GM19328 (cell line): ENCODE data around the gene WSCD2.

ENCODE experiments used
- ATAC-seq: cut with Tn5 transposase; IDR thresholded peaks from one replicate; pipeline ENCODE4 v1.9.1; 2021; ENCODE audit warnings: mild to moderate bottlenecking, moderate library complexity; ENCODE audit not compliant: unreplicated experiment

WSCD2 gene

DNA sequence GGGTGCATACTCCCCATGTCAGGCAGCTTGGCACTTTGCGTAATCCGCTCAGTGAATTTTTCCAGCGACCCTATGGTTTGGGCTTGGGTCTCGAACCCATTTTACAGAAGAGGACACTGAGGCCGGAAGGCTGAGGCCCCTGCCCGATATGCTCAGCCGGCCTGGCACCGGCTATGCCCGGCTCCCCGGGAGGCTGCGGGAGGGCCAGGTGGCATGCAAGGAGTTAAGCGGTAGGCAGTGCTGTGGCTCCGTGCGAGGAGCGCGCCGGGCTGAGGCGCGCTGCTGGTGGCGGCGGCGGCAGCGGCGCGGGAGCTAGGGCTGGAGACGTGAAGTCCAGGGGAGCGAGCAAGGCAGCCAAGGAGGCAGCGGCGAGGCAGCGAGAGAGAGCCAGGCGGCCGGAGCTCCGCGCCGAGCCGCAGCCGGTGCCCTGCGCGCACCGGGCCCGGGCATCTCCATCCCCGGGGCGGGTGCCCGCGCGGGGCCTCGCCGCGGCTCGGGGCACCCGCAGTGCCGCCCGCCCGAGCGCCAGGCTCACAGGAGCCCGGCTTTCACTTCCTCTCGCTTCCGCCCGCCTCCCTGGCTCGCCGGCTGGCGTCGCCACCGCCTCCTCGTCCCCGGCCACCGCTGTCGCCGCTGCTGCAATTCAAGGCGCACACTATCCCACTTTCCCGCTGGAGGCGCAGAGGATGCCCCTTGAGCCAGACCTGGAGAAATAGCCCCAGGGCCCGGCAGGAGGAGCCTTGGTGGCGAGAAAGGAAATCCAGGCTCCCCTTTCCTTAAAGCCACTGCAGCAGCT lies at the start of gene WSCD2:
WSCD2 (plus strand) TSS at position 272 of the 796 bp plus-strand sequence. CDS start 66,545 bp downstream, outside the sequence.
- ATAC-seq, result no peak

DNA sequence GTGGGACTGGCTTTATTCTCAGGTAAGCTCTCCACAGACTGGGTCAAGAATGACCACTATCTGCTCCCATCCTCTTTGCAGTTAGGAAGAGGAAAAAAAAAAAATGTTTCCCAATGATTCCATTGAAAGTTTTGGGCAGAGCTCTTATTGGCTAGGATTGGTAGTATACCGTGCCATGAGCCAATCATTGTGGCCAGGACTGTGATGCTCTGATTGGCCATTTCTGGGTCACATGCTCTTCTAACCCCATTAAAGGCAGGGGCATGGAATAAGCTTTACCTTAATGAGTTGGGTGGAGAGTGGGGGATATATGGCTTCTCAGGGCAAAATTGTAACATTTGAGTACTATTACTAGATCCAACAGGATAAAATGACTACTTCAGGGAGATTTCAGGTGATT lies 49.4 kb upstream of the WSCD2 start:
- no peak for ATAC-seq

DNA sequence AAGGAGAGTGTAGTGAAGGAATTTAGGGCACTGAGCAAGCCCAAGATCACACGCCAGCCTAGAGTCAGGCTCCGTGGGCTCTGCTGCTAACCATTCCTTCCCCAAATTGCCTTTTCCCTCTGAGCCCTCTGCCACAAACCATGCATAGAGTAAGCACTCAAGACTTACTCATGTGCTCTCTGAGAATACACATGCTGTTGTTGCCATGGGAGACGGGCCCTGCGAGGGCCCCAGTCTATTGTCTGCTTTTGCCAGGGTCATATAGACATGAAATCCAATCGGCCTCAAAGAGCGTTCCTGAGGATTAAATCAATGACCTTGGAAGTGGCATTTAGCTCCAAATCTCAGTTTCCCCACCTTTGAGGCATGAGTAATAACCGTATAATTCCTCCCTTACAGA lies 48.7 kb upstream of the WSCD2 start:
- no peak for ATAC-seq

DNA sequence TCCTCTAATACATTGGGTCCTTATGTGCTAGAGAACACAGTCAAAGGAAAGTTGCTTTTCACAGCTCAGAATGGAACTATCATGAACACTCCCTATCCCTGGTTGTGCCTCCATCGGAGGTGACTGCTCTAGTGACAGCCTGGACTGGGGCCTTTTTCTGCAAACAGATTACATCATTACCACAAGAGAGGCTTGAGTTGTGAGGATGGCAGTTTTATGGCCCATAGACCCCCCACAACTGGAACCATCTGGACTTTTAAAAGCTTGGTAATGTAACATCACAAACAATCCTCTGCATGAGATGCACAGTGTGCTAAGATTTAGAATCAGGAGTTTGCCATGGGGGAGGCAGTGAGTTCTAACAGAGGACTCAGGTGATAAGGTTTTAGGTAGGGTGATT lies 46.6 kb upstream of the WSCD2 start:
- ATAC-seq, result no peak

DNA sequence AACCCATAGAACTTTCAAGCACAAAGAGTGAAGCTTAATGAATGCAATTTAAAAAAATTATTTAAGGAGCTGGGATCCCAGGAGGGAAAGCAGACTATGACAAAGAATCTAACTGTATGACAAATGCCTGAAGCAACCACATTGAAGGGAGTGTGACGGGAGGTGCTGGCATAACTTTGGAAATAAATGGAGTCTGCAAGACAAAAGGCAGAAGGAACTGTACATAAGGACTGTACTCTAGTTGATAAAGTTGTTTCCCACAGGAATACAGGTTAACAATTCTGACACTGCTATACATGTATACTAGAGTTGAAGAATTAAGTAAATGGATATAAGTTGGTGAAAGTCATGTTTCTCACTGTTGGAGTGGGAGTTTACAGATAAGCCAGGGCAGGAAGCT lies 41.2 kb upstream of the WSCD2 start:
- no peak for ATAC-seq

DNA sequence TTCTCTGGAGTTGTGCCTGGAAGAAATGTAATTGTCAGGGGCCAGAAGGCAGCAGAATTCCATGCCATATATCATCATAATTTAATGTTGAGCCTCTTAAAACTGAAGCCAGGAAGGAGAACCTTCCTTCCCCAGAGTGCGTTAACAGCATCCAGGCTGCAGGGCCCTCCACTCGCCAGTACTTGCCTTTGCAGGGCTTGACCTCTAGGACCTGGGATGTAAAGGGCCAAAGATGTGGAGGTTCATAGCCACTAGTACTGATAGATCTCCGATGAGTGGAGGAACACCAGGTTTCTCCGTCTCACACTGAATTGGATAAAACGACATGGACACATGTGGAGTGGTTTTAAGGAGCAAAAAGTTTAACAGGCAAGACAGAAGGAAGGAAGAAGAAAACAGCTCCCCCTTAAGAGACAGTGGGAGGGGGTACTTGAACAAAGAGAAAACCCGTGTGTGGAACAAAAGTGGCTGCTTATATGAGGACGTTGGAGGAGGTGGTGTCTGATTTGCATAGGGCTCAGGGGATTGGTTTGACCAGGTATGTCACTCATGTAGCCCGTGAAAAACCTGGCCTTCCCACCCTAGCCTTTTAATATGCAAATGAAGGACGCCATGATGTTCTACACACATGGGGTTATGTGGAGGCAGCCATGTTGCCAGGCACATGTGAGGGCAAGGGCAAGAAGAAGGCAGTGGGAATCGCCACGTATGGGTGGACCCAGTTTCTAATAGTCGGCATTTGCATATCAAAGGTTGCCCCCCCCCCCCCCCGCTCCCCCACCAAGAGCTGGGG lies 38.8 kb upstream of the WSCD2 start:
- no peak for ATAC-seq

DNA sequence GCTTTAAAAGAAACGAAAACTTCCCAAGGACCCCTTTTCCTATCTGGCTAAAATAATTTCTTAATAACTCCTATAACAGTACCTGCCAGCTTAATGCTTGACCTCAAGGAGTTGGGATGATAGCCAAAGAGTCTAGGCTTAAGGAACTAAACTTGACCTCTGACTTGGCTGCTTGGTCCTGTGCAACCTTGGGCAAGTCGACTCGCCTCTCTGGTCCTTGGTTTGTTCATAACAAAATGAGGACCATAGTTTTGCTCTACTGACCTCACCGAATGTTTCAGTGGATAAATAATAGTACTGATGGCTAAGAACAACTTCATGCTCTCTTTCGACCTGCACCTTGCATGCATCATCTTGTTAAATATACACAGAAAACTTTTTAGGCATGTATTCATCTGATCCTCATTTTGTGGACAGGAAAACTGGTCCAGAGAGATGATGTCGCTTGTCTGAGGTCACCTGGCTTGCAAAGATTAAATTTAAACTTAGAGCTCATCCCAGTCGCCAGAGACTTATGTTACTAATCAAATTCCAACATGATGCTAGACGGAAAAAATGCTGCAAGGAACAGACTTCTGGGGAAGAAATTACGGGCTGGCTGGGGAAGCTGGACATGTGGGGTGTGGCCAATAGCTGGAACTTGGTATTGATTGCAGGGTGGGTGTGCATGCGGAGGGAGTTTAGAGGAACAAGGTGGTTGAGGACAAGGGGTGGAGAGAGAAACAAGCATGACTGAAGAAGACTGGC lies 38.0 kb upstream of the WSCD2 start:
- ATAC-seq, result no peak

DNA sequence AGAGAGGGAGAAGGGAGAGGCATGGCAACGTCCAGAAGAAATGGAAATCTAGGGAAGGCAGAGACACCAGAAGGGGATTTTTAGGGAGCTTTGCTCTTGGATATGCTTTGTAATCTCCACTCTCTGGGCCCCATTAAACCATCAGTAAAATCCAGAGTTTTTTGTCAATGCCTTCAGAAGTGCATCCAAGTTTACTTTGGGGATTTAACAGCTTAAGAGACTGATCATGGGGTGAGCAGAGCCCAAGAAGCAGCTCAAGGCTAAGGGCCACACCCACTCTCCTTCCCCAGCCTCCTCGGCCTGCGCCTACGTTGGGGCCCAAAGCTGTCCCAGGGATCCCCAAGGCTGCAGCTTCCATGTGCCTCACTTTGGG lies 37.4 kb upstream of the WSCD2 start:
- ATAC-seq, result no peak

DNA sequence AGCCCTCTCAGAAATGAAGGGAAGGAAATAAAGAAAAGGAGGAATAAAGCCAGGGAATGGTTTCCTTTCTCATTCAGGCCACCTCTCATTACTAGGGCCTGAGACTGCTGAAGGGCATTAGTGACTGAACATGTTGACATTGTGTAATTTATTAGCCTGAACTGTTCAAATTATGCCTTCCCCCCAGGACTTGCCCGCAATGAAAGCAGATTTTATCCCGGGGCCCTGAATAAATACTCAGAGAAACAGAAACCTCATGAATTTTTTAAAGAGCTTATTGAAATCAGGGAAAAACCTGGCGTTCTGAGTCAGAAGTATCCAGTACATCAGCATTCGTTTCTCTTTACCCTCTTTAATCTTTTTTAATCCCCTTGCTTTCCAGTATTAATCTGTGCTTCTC lies 35.9 kb upstream of the WSCD2 start:
- no peak for ATAC-seq

DNA sequence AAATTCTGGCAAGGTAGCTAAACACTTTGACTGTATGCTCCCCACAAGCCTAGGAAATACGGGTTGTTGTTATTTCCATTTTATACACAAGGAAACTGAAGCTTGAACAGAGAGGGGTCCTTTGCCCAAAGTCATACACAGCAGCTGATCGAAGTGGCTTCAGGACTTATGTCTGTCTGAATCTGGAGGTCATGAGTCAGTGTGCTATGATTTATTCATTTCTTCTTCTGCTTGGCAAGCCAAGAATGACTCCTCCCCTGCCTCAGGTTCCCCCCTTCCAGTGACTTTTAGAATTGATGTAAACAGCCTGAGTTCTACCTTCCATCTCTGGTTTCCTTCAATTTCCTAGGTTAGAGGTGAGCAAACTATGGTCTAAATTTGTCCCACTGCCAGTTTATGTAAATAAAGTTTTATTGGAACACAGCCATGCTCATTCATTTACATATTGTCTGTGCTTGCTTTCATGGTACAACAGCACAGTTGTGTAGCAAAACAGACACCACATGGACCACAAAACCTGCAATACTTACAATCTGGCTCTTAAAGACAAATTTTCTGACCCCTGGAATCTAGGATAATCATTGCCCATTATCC lies 34.9 kb upstream of the WSCD2 start:
- no peak for ATAC-seq

DNA sequence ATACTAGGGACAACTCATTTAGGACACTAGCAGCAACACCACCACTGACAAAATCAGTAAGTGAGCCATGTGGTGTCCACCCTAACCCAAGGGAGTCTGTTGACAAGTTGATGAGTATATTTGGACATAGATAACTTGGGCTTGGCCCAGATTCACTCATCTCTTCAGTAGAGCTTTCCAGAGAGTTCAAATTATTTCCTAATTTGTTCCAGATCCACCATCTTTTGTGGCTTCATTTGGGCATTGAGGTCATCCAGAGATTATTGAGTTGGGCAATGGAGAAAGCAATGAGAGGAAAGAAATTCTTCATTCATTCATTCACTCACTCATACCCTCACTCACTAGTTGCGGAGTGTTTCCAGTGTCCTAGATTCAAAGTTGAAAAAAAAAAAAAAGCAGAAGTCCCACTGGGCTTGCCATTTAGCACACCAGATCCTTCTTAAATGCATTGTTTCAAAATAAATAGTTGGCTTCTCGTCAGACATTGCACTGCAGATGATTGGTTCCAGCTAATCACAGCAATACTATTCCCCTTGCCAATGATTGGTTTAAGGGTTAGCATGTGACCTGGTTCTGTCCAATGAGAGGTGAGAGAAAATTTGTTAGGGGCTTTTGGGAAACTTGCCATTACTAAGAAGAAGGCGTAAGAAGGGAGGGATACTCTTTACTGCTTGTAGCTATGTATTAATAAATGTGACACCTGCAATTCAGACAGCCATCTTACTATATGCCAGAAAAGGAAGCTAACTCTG lies 31.8 kb upstream of the WSCD2 start:
- ATAC-seq, result no peak

DNA sequence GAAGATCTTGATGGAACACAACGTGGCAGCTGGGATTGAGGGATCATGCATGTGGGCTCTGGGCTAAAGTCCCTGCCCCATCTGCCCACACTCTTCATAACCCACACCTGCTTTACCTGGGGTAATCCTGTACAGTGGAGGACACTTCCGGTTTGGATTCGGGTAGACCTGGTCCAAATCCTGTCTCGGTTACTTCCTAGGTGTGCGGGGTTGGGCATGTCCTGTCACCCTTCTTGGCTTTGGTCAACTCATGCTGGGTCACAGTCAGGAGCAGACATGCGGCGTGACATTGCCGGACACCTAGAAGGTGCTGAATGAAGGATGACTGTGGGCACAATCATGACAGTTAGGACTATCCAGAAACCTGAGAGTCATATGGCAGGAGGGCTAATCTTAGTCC lies 30.7 kb upstream of the WSCD2 start:
- ATAC-seq, result no peak

DNA sequence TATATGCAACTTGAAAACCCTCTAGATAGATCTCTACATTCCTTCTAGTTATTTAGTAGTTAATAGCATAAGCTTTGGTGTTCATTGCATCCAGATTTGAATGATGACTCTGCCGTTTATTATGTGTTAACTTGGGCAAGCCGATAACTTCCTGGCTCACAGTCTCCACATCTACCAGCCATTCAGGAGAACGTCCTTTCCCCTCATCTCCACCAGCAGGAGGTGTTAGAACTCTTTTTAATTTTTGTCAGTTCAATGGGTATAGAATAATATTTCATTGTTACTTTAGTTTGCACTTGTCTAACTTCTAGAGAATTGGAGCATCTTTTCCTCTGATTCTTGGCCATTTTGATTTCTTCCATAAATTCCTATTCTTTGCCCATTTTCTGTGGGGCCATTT lies 30.0 kb upstream of the WSCD2 start:
- no peak for ATAC-seq

DNA sequence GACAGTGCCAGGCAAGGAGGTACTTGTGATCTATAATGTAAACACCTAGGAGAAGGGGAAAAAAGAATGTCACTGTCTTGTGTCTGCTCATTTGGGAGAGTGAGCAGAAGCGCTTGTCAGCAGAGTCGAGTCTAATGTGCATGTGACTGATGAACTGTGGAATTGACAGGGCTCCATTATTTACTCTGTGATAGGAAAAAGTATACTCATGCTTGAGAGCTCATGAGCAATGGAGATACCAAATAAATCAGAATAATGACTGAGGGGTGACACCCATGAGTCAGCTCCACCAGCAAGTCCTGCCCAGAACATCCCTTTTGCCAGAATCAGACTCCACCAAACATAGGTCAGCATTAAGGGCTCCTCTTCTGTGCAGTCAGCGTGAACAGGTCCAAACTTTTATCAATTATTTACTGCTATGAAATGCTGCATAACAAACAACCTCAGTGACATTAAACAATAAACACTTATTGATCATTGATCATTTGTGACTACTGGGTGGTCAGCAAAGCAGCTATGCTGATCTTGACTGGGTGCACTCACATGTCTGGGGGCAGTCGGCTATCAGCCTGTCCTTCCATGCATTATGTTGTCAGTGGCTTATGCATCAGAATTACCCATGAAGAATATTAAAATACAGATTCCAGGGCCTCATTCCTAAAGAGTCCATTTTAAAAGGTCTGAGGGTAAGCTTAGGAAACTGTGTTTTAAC lies 29.2 kb upstream of the WSCD2 start:
- no peak for ATAC-seq

DNA sequence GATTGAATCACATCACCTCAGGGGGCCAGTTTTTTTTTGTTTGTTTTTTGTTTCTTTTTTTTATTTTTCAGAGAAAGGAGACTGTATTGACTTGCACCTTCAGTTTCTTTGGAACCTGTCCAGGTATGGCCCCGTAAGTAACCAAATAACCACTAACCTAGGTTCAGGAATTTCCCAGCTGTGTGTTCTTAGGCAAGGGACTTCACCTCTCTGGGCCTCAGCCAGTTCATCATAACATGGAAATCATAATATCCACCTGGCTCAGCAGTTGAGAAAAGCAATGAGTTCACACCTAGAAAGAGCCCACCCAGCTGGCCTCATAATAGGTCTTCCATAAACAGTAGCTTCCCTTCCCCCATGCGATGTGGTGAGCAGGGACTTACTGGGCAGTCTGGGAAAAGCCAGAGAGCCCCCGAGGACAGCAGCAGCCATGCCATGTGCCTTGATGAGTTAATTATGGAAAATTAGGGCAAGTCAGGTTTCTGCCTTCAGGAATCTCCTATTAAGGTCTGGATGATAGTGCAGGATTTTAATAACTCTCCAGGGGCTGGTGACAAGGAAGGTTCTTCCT lies 27.4 kb upstream of the WSCD2 start:
- no peak for ATAC-seq

DNA sequence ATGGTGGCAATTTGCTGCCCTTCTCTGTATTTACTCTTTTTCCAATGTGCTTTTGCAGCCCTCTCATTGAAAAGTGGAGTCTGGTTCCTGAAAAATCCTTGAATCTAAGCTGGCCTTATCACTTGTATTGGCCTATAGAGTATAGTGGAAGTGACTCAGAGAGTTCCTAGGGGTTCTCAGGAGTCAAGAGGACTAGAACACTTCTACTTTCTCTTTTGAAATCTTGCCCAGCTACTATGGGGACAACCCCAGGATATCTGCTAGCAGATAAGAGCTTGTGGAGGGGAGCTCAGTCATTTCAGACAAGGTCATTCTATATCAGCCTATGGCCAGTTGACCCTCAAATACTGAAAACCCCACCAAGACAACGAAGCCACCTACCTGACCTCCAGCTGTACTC lies 26.7 kb upstream of the WSCD2 start:
- ATAC-seq, result no peak

DNA sequence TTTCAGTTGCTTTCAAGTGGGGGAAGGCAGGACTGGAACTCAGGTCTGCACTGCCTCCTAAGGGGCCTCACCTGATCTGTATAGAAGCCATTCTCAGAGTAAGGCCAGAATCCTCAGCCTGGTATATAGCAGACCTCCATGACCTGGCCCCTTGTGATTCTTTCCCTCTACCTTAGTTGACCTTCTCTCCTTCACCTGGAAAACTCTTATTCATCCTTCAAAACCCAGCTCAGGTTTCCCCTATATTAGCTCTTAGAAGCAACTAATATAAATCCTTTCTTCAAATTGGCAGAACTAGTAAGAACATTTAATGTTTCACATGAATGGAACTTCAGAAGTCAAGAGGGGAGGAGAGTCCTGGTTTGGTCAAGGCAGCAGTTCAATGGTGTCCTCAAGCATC lies 26.0 kb upstream of the WSCD2 start:
- no peak for ATAC-seq

DNA sequence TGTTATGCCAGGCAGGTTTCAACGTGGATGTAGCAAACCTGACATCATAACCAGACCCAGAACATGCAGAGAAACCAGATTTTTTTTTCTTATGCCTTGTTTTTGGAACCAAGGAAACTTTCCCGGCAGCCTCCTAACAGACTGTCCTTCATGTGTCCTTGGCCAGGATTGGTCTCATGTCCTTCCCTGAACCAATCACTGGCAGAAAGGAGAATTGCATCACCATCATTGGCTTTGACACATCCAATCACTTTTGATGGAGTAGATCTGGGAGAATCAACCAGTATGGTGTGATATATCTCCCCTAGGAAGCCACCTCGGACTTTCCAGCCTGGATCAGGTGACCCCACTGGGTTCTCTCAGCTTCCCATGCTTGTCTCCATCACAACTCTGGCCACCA lies 25.6 kb upstream of the WSCD2 start:
- ATAC-seq, result no peak

DNA sequence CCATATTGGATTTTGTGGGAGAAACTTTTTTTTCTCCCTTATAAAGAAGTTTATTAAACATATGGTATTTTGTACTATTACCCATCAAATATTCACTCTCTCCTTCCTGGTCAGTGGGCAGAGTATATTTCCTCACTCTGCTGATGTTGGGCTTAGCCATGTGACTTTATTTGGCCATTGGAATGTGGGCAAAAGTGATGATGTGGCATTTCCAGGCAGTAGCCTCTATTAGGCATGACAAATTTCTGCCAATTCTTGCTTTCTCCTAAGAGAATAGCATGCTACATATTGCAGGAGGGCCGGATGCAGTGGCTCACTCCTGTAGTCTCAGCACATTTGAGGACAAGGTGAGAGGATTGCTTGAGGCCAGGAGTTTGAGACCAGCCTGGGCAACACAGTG lies 24.4 kb upstream of the WSCD2 start:
- ATAC-seq, result no peak

DNA sequence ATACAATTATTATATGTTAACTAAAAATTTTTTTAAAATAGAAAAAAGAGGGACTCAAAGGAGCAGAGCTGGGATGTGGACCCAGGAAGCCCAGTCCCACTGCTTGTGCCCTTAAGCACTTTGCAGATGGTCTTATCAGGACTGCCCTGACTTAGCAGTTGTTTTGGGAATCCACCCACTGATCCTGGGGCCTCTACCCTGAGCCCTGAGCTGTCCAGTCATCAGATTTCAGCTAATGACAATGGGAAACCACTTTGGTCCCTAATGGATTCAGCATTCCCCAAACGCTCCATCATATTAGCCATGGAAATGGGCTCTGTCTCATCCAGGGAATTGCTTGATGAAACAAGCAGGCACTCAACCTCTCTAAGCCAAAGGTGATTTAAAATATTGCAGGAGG lies 22.5 kb upstream of the WSCD2 start:
- no peak for ATAC-seq
